GM19240 (cell line): Measurements from ENCODE around the gene CAPZA1.

ENCODE experiments used
- DNase-seq: peaks from one replicate; pipeline ENCODE4 v3.0.0; 2011; ENCODE audit warnings: low spot score; ENCODE audit not compliant: insufficient read length

Gene CAPZA1

GRCh38 chr1:112714313-112715263 is 95.0 kb downstream of the CAPZA1 start:
- no peak for DNase-seq

- DNase-seq: peak; percentile 96
These were observed 95.8 kb downstream of the CAPZA1 start, which contains the start of gene PPM1J for GRCh38 chr1:112715264-112716053. TSS of gene PPM1J (minus strand) at chr1:112715332. CDS start at chr1:112715301, 31 bp downstream.

- DNase-seq: peak; percentile 75
These were observed 96.6 kb downstream of the CAPZA1 start for GRCh38 chr1:112716133-112716720.

- DNase-seq: no peak
These were observed 97.7 kb downstream of the CAPZA1 start for GRCh38 chr1:112717263-112717873.

- DNase-seq: peak; percentile 70
These were observed 99.2 kb downstream of the CAPZA1 start for GRCh38 chr1:112718691-112719418.

GRCh38 chr1:112719706-112720105 is 100.1 kb downstream of the CAPZA1 start:
- no peak for DNase-seq

GRCh38 chr1:112720800-112721199 is 101.2 kb downstream of the CAPZA1 start:
- no peak for DNase-seq
